Stomach (tissue), 4 donors: ENCODE results near the gene LRMDA.

Experiments
- EP300 ChIP-seq: sonication (generic); formaldehyde crosslinking; IDR thresholded peaks from one replicate; pipeline ENCODE4 v1.6.1; 2017; ENCODE audit warnings: antibody characterized with exemption
- POLR2A ChIP-seq, 4 donors: fragments of 450-650 bp; IDR thresholded peaks; one replicate each; pipeline ENCODE4 v1.6.1; 2016; ENCODE audit warnings: antibody characterized with exemption in 4 of 4, control low read depth in 2 of 4, mild to moderate bottlenecking in 1 of 4, moderate library complexity in 1 of 4
- POLR2AphosphoS5 ChIP-seq, 3 donors: sonication (generic); formaldehyde crosslinking; IDR thresholded peaks; one replicate each; pipeline ENCODE4 v1.6.1; 2016; ENCODE audit warnings: antibody characterized with exemption in 3 of 3
- TF ChIP-seq, protein P1 (sequence below), 7 experiments: fragments of 450-650 bp in 4 of 7; fragments of 200-600 bp in 3 of 7; sonication (generic) in 3 of 7; IDR thresholded peaks; one replicate each; pipeline ENCODE4 v1.5.1; 2016 to 2019; ENCODE audit warnings: antibody characterized with exemption in 7 of 7, control low read depth in 2 of 7, mild to moderate bottlenecking in 1 of 7

- TF ChIP-seq POLR2A (IDR thresholded peaks at IDR 0.05), result no peak
- TF ChIP-seq, protein P1, sequence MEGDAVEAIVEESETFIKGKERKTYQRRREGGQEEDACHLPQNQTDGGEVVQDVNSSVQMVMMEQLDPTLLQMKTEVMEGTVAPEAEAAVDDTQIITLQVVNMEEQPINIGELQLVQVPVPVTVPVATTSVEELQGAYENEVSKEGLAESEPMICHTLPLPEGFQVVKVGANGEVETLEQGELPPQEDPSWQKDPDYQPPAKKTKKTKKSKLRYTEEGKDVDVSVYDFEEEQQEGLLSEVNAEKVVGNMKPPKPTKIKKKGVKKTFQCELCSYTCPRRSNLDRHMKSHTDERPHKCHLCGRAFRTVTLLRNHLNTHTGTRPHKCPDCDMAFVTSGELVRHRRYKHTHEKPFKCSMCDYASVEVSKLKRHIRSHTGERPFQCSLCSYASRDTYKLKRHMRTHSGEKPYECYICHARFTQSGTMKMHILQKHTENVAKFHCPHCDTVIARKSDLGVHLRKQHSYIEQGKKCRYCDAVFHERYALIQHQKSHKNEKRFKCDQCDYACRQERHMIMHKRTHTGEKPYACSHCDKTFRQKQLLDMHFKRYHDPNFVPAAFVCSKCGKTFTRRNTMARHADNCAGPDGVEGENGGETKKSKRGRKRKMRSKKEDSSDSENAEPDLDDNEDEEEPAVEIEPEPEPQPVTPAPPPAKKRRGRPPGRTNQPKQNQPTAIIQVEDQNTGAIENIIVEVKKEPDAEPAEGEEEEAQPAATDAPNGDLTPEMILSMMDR (IDR thresholded peaks at IDR 0.05), result no peak
- TF ChIP-seq POLR2AphosphoS5 (IDR thresholded peaks at IDR 0.05), result no peak
- no peak for TF ChIP-seq EP300
Measured at GRCh38 chr10:76395251-76395650, 963.8 kb downstream of the LRMDA start.
